Measurements from ENCODE around the gene BTNL3. TPM values are rescaled to one million over a fixed set of nuclear protein-coding genes. Genes with fewer than 3 reads are reported as not detected.

BTNL3 gene, protein sequence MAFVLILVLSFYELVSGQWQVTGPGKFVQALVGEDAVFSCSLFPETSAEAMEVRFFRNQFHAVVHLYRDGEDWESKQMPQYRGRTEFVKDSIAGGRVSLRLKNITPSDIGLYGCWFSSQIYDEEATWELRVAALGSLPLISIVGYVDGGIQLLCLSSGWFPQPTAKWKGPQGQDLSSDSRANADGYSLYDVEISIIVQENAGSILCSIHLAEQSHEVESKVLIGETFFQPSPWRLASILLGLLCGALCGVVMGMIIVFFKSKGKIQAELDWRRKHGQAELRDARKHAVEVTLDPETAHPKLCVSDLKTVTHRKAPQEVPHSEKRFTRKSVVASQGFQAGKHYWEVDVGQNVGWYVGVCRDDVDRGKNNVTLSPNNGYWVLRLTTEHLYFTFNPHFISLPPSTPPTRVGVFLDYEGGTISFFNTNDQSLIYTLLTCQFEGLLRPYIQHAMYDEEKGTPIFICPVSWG
- 1 to 10 TPM in 1 of 2 donors, not detected in 1; 1.6 TPM for total RNA-seq

DNA sequence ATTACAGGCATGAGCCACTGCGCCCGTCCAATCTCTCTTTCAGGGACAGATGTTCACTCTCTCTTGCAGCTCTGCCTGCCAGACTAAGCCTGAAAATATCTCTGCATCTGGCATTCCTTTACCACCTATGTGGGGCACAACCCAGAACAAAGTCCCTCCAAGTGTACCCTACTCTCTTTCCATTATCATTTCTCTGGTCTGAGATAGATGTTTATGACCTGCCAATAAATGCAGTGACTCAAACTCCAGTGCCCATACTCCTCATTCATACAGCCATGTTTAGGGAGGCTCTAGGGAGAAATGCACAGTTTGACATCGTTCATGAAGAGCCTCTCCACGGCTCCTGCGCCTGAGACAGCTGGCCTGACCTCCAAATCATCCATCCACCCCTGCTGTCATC, at the start of gene BTNL3:
Gene BTNL3, plus strand, starts transcription at position 255 of the 400 bp plus-strand sequence. CDS start 183 bp downstream, outside the sequence.
- no peaks in the 10 kb centered on the region for H3K9me3 ChIP-seq
- H3K27ac ChIP-seq: no peak within 1 kb of the TSS
- no peak within 1 kb of the TSS for H3K4me3 ChIP-seq
- TF ChIP-seq, protein P1, sequence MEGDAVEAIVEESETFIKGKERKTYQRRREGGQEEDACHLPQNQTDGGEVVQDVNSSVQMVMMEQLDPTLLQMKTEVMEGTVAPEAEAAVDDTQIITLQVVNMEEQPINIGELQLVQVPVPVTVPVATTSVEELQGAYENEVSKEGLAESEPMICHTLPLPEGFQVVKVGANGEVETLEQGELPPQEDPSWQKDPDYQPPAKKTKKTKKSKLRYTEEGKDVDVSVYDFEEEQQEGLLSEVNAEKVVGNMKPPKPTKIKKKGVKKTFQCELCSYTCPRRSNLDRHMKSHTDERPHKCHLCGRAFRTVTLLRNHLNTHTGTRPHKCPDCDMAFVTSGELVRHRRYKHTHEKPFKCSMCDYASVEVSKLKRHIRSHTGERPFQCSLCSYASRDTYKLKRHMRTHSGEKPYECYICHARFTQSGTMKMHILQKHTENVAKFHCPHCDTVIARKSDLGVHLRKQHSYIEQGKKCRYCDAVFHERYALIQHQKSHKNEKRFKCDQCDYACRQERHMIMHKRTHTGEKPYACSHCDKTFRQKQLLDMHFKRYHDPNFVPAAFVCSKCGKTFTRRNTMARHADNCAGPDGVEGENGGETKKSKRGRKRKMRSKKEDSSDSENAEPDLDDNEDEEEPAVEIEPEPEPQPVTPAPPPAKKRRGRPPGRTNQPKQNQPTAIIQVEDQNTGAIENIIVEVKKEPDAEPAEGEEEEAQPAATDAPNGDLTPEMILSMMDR (IDR thresholded peaks at IDR 0.05): no peak
- no peak for TF ChIP-seq POLR2A (IDR thresholded peaks at IDR 0.05)
- no peak for TF ChIP-seq POLR2AphosphoS5 (IDR thresholded peaks at IDR 0.05)
- H3K36me3 ChIP-seq: no peaks in the 10 kb centered on the region
- no peaks in the 10 kb centered on the region for H3K27me3 ChIP-seq (replicated peaks; ENCODE audit: insufficient read depth)
- no peak for DNase-seq (ENCODE audit: low spot score)
- no peaks in the 10 kb centered on the region for H3K4me1 ChIP-seq (replicated peaks)
- WGBS: 87% methylated on average over 5 of the region's 5 CpGs
- intact Hi-C loops (cut with DNase I): no loop called here

DNA sequence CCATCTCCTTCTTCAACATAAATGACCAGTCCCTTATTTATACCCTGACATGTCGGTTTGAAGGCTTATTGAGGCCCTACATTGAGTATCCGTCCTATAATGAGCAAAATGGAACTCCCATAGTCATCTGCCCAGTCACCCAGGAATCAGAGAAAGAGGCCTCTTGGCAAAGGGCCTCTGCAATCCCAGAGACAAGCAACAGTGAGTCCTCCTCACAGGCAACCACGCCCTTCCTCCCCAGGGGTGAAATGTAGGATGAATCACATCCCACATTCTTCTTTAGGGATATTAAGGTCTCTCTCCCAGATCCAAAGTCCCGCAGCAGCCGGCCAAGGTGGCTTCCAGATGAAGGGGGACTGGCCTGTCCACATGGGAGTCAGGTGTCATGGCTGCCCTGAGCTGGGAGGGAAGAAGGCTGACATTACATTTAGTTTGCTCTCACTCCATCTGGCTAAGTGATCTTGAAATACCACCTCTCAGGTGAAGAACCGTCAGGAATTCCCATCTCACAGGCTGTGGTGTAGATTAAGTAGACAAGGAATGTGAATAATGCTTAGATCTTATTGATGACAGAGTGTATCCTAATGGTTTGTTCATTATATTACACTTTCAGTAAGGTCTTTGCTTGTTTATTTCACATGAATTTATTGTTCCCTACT, 38.2 kb upstream of the BTNL3 start:
- WGBS: 61% methylated on average over 4 of the region's 6 CpGs
- TF ChIP-seq POLR2AphosphoS5 (IDR thresholded peaks at IDR 0.05) (no peak), POLR2A (IDR thresholded peaks at IDR 0.05) (no peak)
- TF ChIP-seq, protein P1 (IDR thresholded peaks at IDR 0.05): no peak
- Histone ChIP-seq H3K4me3 (no peak overlapping the region), H3K9me3 (no peaks in the 10 kb centered on the region), H3K36me3 (no peaks in the 10 kb centered on the region), H3K27me3 (replicated peaks; ENCODE audit: insufficient read depth) (no peaks in the 10 kb centered on the region), H3K4me1 (replicated peaks) (no peaks in the 10 kb centered on the region), H3K27ac (no peak overlapping the region)
- intact Hi-C loops (cut with DNase I): no loop called here
- no peak for DNase-seq (ENCODE audit: low spot score)

DNA sequence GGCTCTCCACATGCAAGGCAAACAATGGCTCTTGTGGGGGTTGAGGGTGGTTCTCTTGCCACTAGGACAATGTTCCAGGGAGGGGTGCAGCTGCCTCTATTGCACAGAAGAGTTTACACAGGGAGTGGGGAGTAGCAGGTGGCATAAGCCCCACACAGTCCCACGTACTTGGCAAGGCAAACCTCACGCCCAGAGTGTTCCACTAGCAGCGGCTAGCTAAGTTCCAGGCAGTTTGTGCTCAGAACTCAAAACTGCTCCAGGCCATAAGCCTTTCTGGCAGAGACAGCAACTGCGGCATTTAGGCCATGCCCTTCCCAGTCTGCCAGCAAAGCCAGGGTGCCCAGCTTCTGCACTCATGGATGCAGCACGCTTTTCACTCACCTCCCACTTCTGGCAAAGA, 29.0 kb upstream of the BTNL3 start:
- no peak overlapping the region for H3K27ac ChIP-seq
- no peaks in the 10 kb centered on the region for H3K27me3 ChIP-seq (replicated peaks; ENCODE audit: insufficient read depth)
- no peaks in the 10 kb centered on the region for H3K36me3 ChIP-seq
- intact Hi-C loops (cut with DNase I): no loop called here
- no peaks in the 10 kb centered on the region for H3K4me1 ChIP-seq (replicated peaks)
- H3K4me3 ChIP-seq: no peak overlapping the region
- TF ChIP-seq, protein P1 (IDR thresholded peaks at IDR 0.05): no peak
- TF ChIP-seq POLR2AphosphoS5 (IDR thresholded peaks at IDR 0.05): no peak
- no peak for TF ChIP-seq POLR2A (IDR thresholded peaks at IDR 0.05)
- 75% methylated on average over 5 of the region's 5 CpGs for WGBS
- no peak for DNase-seq (ENCODE audit: low spot score)
- H3K9me3 ChIP-seq: no peaks in the 10 kb centered on the region

DNA sequence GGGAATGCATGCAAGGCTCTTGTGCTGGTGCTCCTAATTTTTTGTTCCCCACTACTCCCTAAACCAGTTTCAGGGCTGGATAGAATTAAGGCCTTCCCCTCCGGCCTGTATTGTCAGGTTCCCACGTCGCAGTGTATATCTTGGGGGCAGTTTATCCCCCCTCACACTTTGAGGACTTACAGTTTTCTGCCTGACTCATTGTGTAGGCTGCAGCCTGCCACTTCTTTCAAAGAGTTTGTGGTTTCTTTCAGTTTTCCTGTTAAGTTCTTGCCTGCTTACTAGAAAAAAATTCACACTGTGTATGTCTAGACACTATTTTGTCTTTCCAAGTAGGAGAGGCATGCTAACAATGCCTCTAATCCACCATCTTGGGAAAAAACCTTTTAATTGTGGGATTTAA, 28.4 kb upstream of the BTNL3 start:
- Histone ChIP-seq H3K36me3 (no peaks in the 10 kb centered on the region), H3K4me3 (no peak overlapping the region), H3K4me1 (replicated peaks) (no peaks in the 10 kb centered on the region), H3K9me3 (no peaks in the 10 kb centered on the region), H3K27me3 (replicated peaks; ENCODE audit: insufficient read depth) (no peaks in the 10 kb centered on the region), H3K27ac (no peak overlapping the region)
- WGBS: 67% methylated on average over 3 of the region's 3 CpGs
- no peak for DNase-seq (ENCODE audit: low spot score)
- TF ChIP-seq POLR2AphosphoS5 (IDR thresholded peaks at IDR 0.05) (no peak), POLR2A (IDR thresholded peaks at IDR 0.05) (no peak)
- TF ChIP-seq, protein P1 (IDR thresholded peaks at IDR 0.05): no peak
- intact Hi-C loops (cut with DNase I): no loop called here
